ENCODE results near the gene ZIK1. TPM values are rescaled to one million over a fixed set of nuclear protein-coding genes. Genes with fewer than 3 reads are reported as not detected.

The ZIK1 gene
- total RNA-seq, 2 experiments from 2014 or later, result 4.6 to 5.3 TPM

DNA sequence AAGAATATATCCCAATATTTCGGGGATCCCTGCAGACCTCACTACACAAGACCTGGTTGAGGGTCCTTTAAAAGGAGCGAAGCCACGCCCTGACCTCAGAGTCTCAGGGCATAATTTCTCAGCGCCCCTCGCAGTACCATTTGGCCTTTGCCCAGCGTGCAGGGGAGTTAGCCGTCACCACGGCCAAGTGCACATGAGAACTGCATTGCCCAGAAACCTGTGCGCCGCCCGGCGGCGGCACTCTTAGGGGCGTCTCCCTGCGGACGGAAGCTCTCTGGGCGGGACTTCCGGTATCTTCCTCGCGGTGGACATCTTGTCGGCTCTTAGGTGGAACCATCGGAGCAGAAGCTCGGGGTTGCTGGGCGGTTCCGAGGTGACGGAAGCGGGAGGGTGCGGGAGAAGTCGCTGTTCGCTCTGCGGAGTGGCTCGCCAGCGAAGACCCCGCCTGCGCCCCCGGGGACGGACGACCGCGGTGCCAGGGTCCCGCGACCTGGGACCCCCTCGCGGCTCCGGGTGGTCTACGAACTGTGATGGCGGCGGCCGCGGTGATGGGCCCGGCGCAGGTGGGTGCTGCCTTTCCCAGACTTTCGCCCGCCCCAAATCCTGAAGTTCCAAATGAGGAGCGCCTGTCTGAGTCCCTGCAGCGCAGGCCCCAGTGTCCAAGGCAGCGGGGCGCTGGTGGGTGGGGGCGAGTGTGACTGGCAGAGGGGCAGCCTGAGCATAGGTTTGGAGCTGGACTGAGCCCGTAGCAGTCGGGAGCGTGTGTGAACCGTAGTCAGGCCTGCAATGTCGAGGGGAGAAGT is 30.2 kb downstream of the ZIK1 start, which contains the start of gene ZNF134:
TSS of gene ZNF134 (plus strand) at position 302 of the 803 bp plus-strand sequence. CDS start 5,227 bp downstream, outside the sequence.
- POLR2A ChIA-PET, result no interaction called here
- peaks cover 43% of the 10 kb centered on the region for H3K9me3 Mint-ChIP-seq (ENCODE audit: low read depth)
- peaks cover 51% of the 10 kb centered on the region for H3K36me3 Mint-ChIP-seq (ENCODE audit: low read depth)
- peak; percentile 99 for ATAC-seq
- H3K4me1 Mint-ChIP-seq, result peaks cover 19% of the 10 kb centered on the region
- peak within 1 kb of the TSS; percentile 79 for H3K27ac Mint-ChIP-seq
- H3K4me3 Mint-ChIP-seq, result peak within 1 kb of the TSS; percentile 89
- H3K27me3 Mint-ChIP-seq, result no peaks in the 10 kb centered on the region
- CTCF ChIA-PET, result interaction anchor here (0.6 kb wide), 2 partner anchors 201 to 249 kb away, joined by 3 to 4 read pairs; no protein-coding TSS in a partner anchor
- intact Hi-C loops (cut with DNase I, micrococcal nuclease), result loop anchor here (1.0 to 5.0 kb wide), 10 partner anchors 15 to 274 kb away; partner anchors contain the start of genes ZNF211 (in 2 of the 2), ZNF416 (in 2 of the 2), ZNF530 (in 2 of the 2) and ZNF549 (in 1 of the 2)
- DNase-seq, result peak; percentile 94

DNA sequence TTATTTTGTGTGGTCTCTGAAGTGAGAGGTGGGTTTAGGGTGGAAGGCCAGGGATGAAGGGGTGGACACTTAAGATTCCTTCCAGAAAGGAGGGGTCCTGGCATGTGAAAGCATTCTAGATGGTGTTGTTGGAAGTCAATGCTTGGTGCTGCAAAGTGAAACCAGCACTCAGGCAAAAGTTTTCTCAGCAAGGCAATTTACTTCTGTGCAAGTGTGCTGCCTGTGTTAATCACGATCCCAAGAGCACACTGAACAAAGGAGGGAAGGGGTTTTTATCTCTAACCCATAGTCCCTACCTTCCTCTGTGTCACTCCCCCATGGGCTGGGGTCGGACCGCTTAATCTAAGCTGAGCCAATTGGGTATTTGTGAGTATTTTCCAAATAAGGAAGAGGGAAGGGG is 31.4 kb downstream of the ZIK1 start:
- intact Hi-C loops (cut with DNase I, micrococcal nuclease), result no loop called here
- ChIA-PET POLR2A (no interaction called here), CTCF (interaction anchor here (0.5 kb wide), 1 partner anchor 254 kb away, joined by 4 read pairs; no protein-coding TSS in a partner anchor)
- DNase-seq (no peak), ATAC-seq (no peak)
- H3K9me3 Mint-ChIP-seq (ENCODE audit: low read depth), result peaks cover 53% of the 10 kb centered on the region
- no peaks in the 10 kb centered on the region for H3K27me3 Mint-ChIP-seq
- peaks cover 19% of the 10 kb centered on the region for H3K4me1 Mint-ChIP-seq
- H3K27ac Mint-ChIP-seq, result peak overlapping the region; percentile 79
- H3K36me3 Mint-ChIP-seq (ENCODE audit: low read depth), result peaks cover 63% of the 10 kb centered on the region
- H3K4me3 Mint-ChIP-seq, result peak overlapping the region; percentile 89

DNA sequence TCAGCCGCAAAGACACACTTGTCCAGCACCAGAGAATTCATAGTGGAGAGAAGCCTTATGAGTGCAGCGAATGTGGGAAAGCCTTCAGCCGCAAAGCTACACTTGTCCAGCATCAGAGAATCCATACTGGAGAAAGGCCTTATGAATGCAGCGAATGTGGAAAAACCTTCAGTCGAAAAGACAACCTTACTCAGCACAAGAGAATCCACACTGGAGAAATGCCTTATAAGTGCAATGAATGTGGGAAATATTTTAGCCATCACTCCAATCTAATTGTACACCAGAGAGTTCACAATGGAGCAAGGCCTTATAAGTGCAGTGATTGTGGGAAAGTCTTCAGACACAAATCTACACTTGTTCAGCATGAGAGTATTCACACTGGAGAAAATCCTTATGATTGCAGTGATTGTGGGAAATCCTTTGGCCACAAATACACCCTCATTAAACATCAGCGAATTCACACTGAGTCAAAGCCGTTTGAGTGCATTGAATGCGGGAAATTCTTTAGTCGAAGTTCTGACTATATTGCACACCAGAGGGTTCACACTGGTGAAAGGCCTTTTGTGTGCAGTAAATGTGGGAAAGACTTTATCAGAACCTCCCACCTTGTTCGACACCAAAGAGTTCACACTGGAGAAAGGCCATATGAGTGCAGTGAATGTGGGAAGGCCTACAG is 36.9 kb downstream of the ZIK1 start:
- ChIA-PET CTCF (no interaction called here), POLR2A (no interaction called here)
- Mint-ChIP-seq H3K27me3 (no peaks in the 10 kb centered on the region), H3K9me3 (ENCODE audit: low read depth) (peaks cover 75% of the 10 kb centered on the region), H3K4me3 (no peak overlapping the region), H3K4me1 (no peaks in the 10 kb centered on the region), H3K36me3 (ENCODE audit: low read depth) (peaks cover 90% of the 10 kb centered on the region), H3K27ac (no peak overlapping the region)
- ATAC-seq, result no peak
- DNase-seq, result no peak
- intact Hi-C loops (cut with DNase I, micrococcal nuclease), result no loop called here

DNA sequence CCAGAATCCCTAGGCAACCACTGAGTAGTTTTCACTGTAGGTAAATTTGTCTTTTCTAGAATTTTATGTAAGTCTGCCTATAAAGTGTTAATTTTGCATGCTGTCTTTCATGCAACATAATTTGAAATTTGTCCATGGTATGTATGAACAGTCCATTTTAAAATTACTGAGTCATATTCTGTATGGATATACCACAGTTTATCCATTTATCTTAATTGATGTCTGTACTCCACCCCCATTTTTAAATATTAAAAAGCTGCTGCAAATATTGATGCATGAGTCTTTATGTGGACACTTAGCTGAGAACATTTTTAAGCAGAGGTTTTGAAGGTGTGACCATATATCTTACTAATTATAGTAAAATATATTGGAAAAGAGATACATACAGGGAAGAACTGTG is 39.1 kb downstream of the ZIK1 start:
- Mint-ChIP-seq H3K4me3 (no peak overlapping the region), H3K4me1 (no peaks in the 10 kb centered on the region), H3K9me3 (ENCODE audit: low read depth) (peaks cover 65% of the 10 kb centered on the region), H3K27me3 (no peaks in the 10 kb centered on the region), H3K36me3 (ENCODE audit: low read depth) (peaks cover 67% of the 10 kb centered on the region), H3K27ac (no peak overlapping the region)
- no peak for DNase-seq
- ChIA-PET POLR2A (no interaction called here), CTCF (no interaction called here)
- ATAC-seq, result no peak
- intact Hi-C loops (cut with DNase I, micrococcal nuclease), result no loop called here

DNA sequence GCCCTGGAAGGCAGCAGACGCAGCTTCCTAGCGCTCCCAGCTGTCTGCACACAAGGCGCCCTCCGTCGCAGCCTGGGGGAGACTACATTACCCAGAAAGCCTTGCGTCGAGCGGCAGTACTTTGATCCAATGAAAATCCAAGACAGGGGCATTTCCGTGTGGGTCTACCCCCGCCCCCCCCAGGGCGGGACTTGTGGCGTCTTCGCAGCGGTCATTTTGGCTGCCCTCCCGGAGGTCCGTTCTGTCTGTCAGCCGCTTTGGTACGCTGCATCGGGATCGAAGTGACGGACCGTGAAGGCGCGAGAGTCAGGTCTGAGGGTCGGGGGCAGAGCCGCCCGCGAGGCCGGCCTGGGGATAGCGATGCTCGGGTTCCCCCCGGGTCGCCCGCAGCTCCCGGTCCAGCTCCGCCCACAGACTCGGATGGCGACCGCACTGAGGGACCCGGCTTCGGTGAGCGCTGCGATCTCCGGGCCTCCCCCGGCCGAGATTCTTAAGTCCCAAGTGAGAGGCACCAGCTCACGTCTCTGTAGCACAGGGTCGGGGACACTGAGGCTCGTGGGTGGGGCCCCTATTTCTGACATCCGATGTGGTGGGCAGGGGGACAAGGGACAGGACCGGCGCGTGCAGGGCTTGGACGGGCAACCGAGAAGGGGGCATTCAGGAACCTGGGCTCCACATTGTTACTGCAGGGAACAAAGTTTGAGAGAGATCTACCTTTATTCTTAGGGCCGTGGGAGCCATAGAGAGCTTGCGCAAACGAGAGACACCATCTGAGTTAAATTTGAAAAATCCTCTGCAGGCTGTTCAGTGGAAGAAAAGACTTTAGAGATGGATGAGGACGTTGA is 49.3 kb downstream of the ZIK1 start, which contains the start of gene ZNF211:
TSS of gene ZNF211 (plus strand) at position 182 of the 845 bp plus-strand sequence. CDS start at position 361, 179 bp downstream.
- POLR2A ChIA-PET, result interaction anchor here (0.6 to 1.2 kb wide), 2 partner anchors 47 to 113 kb away, joined by 3 to 4 read pairs; partner anchors contain the start of gene ZNF776
- intact Hi-C loops (cut with DNase I, micrococcal nuclease), result loop anchor here (1.0 to 5.0 kb wide), 20 partner anchors 19 to 807 kb away; partner anchors contain the start of genes ZNF134 (in 2 of the 2), ZNF17 (in 2 of the 2), ZNF551 (in 2 of the 2) and ZIK1 (in 1 of the 2)
- Mint-ChIP-seq H3K36me3 (ENCODE audit: low read depth) (peaks cover 54% of the 10 kb centered on the region), H3K27ac (peak within 1 kb of the TSS; percentile 86), H3K9me3 (ENCODE audit: low read depth) (peaks cover 31% of the 10 kb centered on the region), H3K27me3 (no peaks in the 10 kb centered on the region), H3K4me3 (peak within 1 kb of the TSS; percentile 96), H3K4me1 (peaks cover 19% of the 10 kb centered on the region)
- peak; percentile 91 for DNase-seq
- CTCF ChIA-PET, result interaction anchor here (0.6 to 1.4 kb wide), 4 partner anchors 25 to 1318 kb away, joined by 3 read pairs; partner anchors contain the start of gene ZNF551
- ATAC-seq, result peak; percentile 100

DNA sequence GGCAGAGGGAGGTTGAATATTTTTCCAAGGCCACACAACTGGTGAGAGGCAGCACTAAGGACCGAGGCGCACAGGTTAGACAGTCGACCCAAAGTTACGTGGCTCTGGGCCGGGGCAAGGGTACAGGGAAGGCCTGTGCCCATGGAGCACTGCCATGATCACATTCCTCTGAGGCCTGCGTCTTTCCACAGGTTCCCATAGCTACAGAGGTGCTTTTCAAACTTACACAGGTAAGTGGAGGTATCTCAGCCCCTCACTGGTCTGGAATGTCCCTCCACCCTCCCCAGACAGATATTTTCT is 49.8 kb downstream of the ZIK1 start:
- no peak for ATAC-seq
- Mint-ChIP-seq H3K27ac (peak overlapping the region; percentile 86), H3K4me3 (peak overlapping the region; percentile 96), H3K27me3 (no peaks in the 10 kb centered on the region), H3K9me3 (ENCODE audit: low read depth) (peaks cover 33% of the 10 kb centered on the region), H3K4me1 (peaks cover 19% of the 10 kb centered on the region), H3K36me3 (ENCODE audit: low read depth) (peaks cover 59% of the 10 kb centered on the region)
- POLR2A ChIA-PET, result no interaction called here
- CTCF ChIA-PET, result interaction anchor here (0.6 to 1.4 kb wide), 2 partner anchors 21 to 48 kb away, joined by 3 to 4 read pairs; partner anchors contain the start of gene ZNF551
- DNase-seq, result no peak
- intact Hi-C loops (cut with DNase I, micrococcal nuclease), result loop anchor here (1.0 to 5.0 kb wide), 20 partner anchors 19 to 807 kb away; partner anchors contain the start of genes ZNF134 (in 2 of the 2), ZNF17 (in 2 of the 2), ZNF551 (in 2 of the 2) and ZIK1 (in 1 of the 2)

DNA sequence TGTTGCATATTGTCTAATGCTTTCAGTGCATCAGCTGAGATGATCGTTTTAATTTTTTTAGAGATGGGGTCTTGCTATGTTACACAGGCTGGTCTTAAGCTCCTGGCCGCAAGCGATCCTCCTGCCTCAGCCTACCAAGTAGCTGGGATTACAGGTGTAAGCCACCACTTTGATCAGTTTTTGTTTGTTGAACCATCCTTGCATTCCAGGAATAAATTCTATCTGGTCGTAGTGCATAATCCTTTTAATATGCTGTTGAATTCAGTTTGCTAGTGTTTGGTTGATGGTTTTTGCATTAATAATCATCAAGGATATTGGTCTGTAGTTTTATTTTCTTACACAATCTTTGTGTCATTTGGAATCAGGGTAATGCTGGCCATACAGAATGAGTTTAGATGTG is 53.4 kb downstream of the ZIK1 start:
- no peak for ATAC-seq
- intact Hi-C loops (cut with DNase I, micrococcal nuclease), result no loop called here
- H3K27me3 Mint-ChIP-seq, result no peaks in the 10 kb centered on the region

DNA sequence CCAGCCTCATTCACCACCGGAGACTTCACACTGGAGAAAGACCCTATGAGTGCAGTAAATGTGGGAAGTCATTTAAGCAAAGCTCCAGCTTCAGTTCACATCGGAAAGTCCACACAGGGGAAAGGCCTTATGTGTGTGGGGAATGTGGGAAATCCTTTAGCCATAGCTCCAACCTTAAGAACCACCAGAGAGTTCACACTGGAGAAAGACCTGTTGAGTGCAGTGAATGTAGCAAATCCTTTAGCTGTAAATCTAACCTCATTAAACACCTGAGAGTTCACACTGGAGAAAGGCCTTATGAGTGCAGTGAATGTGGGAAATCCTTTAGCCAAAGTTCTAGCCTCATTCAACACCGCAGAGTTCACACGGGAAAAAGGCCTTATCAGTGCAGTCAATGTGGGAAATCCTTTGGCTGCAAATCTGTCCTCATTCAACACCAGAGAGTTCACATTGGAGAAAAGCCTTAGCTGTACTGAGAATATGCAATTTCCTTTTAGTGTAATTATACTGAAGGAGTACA is 57.8 kb downstream of the ZIK1 start:
- intact Hi-C loops (cut with DNase I, micrococcal nuclease), result loop anchor here in 1 of 2 experiments (1.0 kb wide), 1 partner anchor 46 kb away; no protein-coding TSS in a partner anchor
- CTCF ChIA-PET, result no interaction called here
- H3K36me3 Mint-ChIP-seq (ENCODE audit: low read depth), result peaks cover 72% of the 10 kb centered on the region
- DNase-seq (no peak), ATAC-seq (no peak)
- H3K4me3 Mint-ChIP-seq, result no peak overlapping the region
- peaks cover 71% of the 10 kb centered on the region for H3K9me3 Mint-ChIP-seq (ENCODE audit: low read depth)
- POLR2A ChIA-PET, result no interaction called here
- H3K27me3 Mint-ChIP-seq, result no peaks in the 10 kb centered on the region
- H3K27ac Mint-ChIP-seq, result no peak overlapping the region
- H3K4me1 Mint-ChIP-seq, result no peaks in the 10 kb centered on the region

More for the DNA sequence above, 53.4 kb downstream of the ZIK1 start:
- CTCF ChIA-PET, result no interaction called here
- DNase-seq, result no peak
- Mint-ChIP-seq H3K4me1 (peaks cover 19% of the 10 kb centered on the region), H3K4me3 (no peak overlapping the region), H3K9me3 (ENCODE audit: low read depth) (peaks cover 58% of the 10 kb centered on the region), H3K36me3 (ENCODE audit: low read depth) (peaks cover 86% of the 10 kb centered on the region), H3K27ac (no peak overlapping the region)
- POLR2A ChIA-PET, result no interaction called here

DNA sequence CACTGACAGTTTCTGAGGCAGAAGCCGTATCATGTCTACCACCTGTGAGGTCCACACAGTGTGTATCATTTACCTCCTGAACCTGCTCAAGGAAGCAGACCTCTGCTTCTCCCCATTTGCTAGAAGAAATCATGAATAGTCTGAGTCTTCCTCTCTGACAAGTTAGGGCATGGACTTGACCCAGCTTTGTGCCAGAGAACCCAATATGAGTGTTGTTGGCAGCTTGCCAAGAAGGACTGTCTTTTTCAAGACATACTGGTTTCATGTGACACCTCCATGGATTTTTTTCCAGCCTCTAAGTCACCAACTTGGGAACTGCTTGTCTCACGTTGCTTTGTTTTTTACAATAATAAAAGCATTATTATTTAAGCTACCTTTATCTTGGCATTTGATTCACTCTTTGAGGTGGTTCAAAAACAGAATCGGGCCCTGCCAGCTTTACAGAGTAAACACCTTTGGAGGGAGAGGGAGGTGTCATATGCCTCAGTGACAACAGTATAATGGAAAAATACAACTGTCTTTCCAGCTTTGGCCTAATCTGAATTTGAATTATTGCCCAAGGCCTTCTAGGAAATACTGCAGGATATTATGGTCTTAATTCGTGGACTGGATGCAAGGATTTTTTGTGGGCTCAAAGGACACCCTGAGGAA is 58.6 kb downstream of the ZIK1 start:
- Mint-ChIP-seq H3K4me3 (no peak overlapping the region), H3K36me3 (ENCODE audit: low read depth) (peaks cover 65% of the 10 kb centered on the region), H3K27ac (no peak overlapping the region), H3K4me1 (no peaks in the 10 kb centered on the region), H3K9me3 (ENCODE audit: low read depth) (peaks cover 68% of the 10 kb centered on the region), H3K27me3 (no peaks in the 10 kb centered on the region)
- no peak for ATAC-seq
- intact Hi-C loops (cut with DNase I, micrococcal nuclease), result loop anchor here in 1 of 2 experiments (1.0 kb wide), 1 partner anchor 45 kb away; no protein-coding TSS in a partner anchor
- CTCF ChIA-PET, result no interaction called here
- DNase-seq, result no peak
- POLR2A ChIA-PET, result no interaction called here
